Measurements from ENCODE around the gene AK5.

DNA sequence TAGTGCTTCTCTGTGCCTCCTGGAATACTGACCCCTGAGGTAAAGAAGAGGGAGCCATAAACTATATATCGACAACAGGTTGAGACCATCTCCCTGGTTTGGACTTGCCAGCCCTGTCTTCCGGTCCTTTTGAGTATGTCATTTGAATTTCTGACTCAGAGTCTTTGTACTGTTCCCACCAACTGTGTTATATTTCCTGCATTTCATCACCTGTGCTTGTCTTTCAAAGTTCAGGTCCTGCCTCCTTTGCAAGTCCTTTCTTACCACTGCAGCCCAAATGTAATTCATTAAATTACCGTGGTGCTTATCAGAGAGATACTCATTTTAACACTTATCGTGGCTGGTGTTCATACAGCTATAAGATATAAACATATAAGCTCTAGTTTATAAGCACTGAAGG, 10.7 kb downstream of the AK5 start:
- TF ChIP-seq EP300 (IDR thresholded peaks at IDR 0.05) (no peak), POLR2A (IDR thresholded peaks at IDR 0.05) (no peak)

All from suprapubic skin (tissue), 2 donors.